Skeletal muscle cell (primary cell): ENCODE data around the gene NAP1L4.

ENCODE experiments used
- DNase-seq: peaks from one replicate; pipeline ENCODE4 v3.0.0-alpha.2; 2010; ENCODE audit warnings: low read depth
- H3K4me3 ChIP-seq: 2 replicates; pipeline ENCODE4 v1.5.1; 2011; ENCODE audit warnings: low read depth, mild to moderate bottlenecking, control low read depth, low read length, moderate library complexity

NAP1L4 gene

GRCh38 chr11:2996976-2997375 is 4.8 kb upstream of the NAP1L4 start:
- no peak overlapping the region for H3K4me3 ChIP-seq
- no peak for DNase-seq

DNA sequence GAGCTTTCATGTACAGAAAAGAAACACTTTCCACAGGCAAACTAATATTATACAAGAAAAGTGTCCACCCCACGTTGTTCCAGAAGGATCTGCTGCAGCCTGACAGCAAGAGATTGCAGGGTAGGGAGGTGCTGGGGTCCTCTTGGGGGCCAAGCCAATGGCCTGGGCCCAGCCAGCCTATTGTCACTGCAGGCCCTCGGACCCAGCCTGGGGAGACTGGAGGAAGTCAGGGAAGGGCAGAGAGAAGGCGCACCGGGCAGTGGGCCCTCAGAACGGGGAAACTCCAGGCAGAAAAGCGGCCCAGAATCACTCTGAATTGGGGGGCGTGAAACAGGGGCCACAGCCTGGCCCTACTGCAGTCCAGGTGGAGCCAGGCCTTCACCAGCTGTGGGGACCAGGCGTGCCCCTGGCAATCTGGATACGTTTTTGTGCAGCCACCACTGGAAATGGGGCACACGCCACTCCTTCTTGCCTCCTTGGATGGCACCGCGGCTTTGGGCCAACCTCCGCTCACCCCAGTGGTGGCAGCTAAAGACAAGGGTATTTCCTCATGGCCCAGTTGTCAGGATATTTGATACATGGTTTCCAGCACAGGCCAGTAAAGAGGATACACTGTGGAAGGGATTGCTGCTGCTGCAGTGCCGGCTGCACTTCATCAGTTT is 3.9 kb upstream of the NAP1L4 start:
- no peak overlapping the region for H3K4me3 ChIP-seq
- no peak for DNase-seq

- H3K4me3 ChIP-seq, result no peak overlapping the region
- DNase-seq, result no peak
These were observed 3.0 kb upstream of the NAP1L4 start for GRCh38 chr11:2995031-2995561.

- no peak for DNase-seq
- H3K4me3 ChIP-seq, result no peak overlapping the region
These were observed 2.2 kb upstream of the NAP1L4 start for GRCh38 chr11:2994336-2994730.

- no peak for DNase-seq
- H3K4me3 ChIP-seq, result peak overlapping the region; percentile 83
These were observed 832 bp upstream of the NAP1L4 start for GRCh38 chr11:2992997-2993325.

- no peak for DNase-seq
- H3K4me3 ChIP-seq, result peak overlapping the region; percentile 83
These were observed 486 bp downstream of the NAP1L4 start for GRCh38 chr11:2991452-2992233.

GRCh38 chr11:2990617-2991451 is 1.3 kb downstream of the NAP1L4 start:
- DNase-seq, result no peak
- peak overlapping the region; percentile 83 for H3K4me3 ChIP-seq

- no peak for DNase-seq
- H3K4me3 ChIP-seq, result peak overlapping the region; percentile 83
These were observed 2.6 kb downstream of the NAP1L4 start for GRCh38 chr11:2989551-2989950.

GRCh38 chr11:2989006-2989405 is 3.1 kb downstream of the NAP1L4 start:
- DNase-seq, result no peak
- H3K4me3 ChIP-seq, result peak overlapping the region; percentile 83

GRCh38 chr11:2987881-2988861 is 4.0 kb downstream of the NAP1L4 start:
- peak overlapping the region; percentile 1 for H3K4me3 ChIP-seq
- DNase-seq, result no peak

- H3K4me3 ChIP-seq, result no peak overlapping the region
- DNase-seq, result no peak
These were observed 8.2 kb downstream of the NAP1L4 start for GRCh38 chr11:2983908-2984307.

DNA sequence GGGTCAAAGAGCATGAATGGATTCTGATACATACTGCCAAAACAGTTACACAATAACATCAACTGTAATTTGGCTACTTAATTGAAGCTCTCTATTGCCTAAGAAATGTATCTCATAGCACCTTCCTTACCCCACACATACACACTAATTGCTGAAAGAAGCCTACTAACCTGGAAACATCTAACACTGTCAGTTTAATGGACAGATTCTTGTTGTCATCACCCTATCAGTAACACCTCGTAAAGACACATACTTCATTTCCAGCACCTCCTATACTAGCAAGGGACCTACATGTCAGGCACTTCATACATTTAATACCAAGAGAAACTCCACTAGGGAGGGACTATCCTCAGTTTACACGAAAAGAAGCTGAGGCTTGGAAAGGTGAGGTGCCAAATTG is 9.9 kb downstream of the NAP1L4 start:
- DNase-seq, result no peak
- no peak overlapping the region for H3K4me3 ChIP-seq

DNA sequence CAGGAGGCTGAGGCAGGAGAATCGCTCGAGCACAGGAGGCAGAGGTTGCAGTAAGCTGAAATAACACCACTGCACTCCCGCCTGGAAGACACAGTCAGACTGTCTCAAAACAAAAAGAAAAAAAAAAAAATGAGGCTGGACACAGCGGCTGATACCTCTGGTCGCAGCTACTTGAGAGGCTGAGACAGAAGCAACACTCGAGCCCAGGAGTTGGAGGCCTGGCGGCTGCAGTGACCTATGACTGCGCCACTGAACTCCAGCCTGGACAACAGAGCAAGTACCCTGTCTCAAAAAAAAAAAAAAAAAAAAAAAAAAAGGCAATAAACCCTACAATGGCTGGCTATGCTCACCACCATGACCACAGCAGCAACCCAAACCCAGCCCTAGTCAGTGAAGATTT is 11.0 kb downstream of the NAP1L4 start:
- no peak for DNase-seq
- no peak overlapping the region for H3K4me3 ChIP-seq

DNA sequence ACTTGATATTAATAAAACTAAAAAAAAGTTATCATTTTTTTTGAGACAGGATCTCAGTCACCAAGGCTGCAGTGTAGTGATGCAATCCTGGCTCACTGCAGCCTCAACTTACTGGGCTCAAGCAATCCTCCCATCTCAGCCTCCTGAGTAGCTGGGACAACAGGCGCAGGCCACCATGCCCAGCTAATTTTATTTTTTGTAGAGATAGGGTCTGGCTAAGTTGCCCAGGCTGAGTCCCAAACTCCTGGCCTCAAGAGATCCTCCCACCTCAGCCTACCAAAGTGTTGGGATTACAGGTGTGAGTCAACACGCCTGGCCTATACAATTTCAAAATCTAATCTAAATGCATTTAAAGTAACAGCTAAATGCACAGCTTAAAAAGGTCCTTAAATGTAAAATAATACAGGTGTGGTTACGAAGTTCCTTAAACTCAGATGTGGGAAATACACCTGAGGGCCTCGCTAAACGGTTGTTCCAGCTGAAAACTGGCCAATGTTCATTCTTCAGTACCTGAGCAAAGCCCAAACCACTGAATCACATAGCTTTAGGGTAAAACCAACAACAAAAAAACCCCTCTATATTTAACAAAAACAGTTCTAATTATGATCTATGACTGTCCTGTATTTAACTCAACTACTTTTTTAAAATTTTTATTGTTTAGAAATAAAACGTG is 11.8 kb downstream of the NAP1L4 start:
- no peak overlapping the region for H3K4me3 ChIP-seq
- DNase-seq, result no peak

DNA sequence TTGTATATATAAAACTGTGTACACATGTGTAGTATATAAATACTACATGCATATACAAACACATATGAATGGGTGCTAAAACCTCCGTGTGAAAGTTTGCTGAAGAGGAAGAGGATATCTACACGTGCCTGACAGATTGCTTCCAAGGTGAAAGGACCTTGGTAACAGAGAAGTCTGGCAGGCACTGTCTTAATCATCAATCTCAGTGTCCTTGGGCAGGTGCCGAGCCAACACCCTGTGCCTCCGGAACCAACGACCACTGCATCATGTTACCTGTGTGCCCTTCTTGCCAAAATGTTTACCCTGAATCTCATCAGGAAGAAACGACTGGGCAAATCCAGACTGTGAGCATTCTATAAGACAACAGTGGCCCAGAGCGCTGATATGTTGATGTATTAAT is 15.0 kb downstream of the NAP1L4 start:
- H3K4me3 ChIP-seq, result no peak overlapping the region

GRCh38 chr11:2976294-2977063 is 15.7 kb downstream of the NAP1L4 start:
- H3K4me3 ChIP-seq, result no peak overlapping the region
- DNase-seq, result no peak

More for the DNA sequence above, 15.0 kb downstream of the NAP1L4 start:
- DNase-seq, result no peak

- no peak for DNase-seq
- no peak overlapping the region for H3K4me3 ChIP-seq
These were observed 16.5 kb downstream of the NAP1L4 start for GRCh38 chr11:2975594-2975993.

DNA sequence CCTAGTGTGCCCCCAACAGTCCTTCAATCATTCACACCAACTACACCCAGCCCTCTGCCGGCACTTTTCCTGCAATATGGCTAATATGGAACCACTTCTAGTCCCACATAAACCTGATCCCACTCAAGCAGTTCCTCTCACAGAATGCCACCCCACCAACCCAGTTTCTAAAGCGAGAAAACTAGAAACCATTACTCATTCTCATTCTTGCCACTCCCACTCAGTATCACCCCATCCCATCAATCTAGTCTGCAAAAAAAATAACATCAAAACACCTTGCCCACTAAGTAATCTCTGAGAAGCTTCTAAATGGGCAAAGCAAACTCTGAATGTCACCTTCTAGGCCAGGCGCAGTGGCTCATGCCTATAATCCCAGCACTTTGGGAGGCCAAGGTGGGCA is 17.9 kb downstream of the NAP1L4 start:
- no peak for DNase-seq
- no peak overlapping the region for H3K4me3 ChIP-seq
